ENCODE measurements around the gene METTL26. TPM values are rescaled to one million over a fixed set of nuclear protein-coding genes. Genes with fewer than 3 reads are reported as not detected.

METTL26 gene
- total and polyA plus RNA-seq, 10 of the 15 experiments (the other 5 are each of a cell fraction or from before 2014, with no cell fraction given), result 5.4 to 163 (median 79.3) TPM

- Histone ChIP-seq H3K79me2 (ENCODE audit: control insufficient read depth, insufficient read depth, low read length) (peaks cover 45% of the 10 kb centered on the region), H2AFZ (ENCODE audit: control insufficient read depth, low read depth, low read length) (no peak overlapping the region), H3K4me3 (no peak overlapping the region), H3K27ac (ENCODE audit: control insufficient read depth, insufficient read depth) (no peak overlapping the region), H3K27me3 (replicated peaks in 1 of 2; ENCODE audit: control insufficient read depth in 2 of 2, insufficient read depth in 2 of 2, low read length in 1 of 2) (no peaks in the 10 kb centered on the region), H3K9ac (ENCODE audit: control insufficient read depth, insufficient read depth, low read length) (no peak overlapping the region), H3K36me3 (ENCODE audit: control insufficient read depth in 2 of 2, insufficient read depth in 2 of 2, low read length in 1 of 2) (no peaks in the 10 kb centered on the region; a peak in 2 of 4 replicates), H4K20me1 (ENCODE audit: control insufficient read depth, insufficient read depth) (no peaks in the 10 kb centered on the region), H3K4me2 (ENCODE audit: control insufficient read depth, insufficient read depth) (no peak overlapping the region), H3K9me3 (replicated peaks; ENCODE audit: control insufficient read depth, insufficient read depth, low read length) (no peaks in the 10 kb centered on the region), H3K4me1 (ENCODE audit: control insufficient read depth, insufficient read depth, low read length) (peaks cover 9% of the 10 kb centered on the region)
- ChIA-PET POLR2A (interaction anchor here (1.2 kb wide), 1 partner anchor 8 kb away, joined by 3 read pairs; no protein-coding TSS in a partner anchor), CTCF (no interaction called here), RAD21 (ENCODE audit: unreplicated experiment) (no interaction called here), SMC1A (ENCODE audit: uncharacterized antibody, unreplicated experiment) (no interaction called here)
- ATAC-seq, result no peak
- DNase-seq (ENCODE audit: low read depth, low spot score), result no peak
- 88% methylated on average over 31 of the region's 32 CpGs for WGBS (ENCODE audit: insufficient coverage, insufficient replicate concordance, low lambda C conversion rate, missing lambda C conversion rate)
- TF ChIP-seq SMAD5 (IDR thresholded peaks at IDR 0.05; ENCODE audit: low read depth) (no peak), PRDM15 (CRISPR knock-in tag; IDR thresholded peaks at IDR 0.05) (no peak), PBX3 (IDR thresholded peaks at IDR 0.05; ENCODE audit: insufficient replicate concordance, low read depth, low read length) (no peak), RBBP5 (conservative IDR thresholded peaks at IDR 0.05) (no peak), ETV6 (conservative IDR thresholded peaks at IDR 0.05 in 1 of 2, IDR thresholded peaks at IDR 0.05 in 1 of 2; ENCODE audit: borderline replicate concordance in 1 of 2, low read depth in 1 of 2) (no peak), CUX1 (IDR thresholded peaks at IDR 0.05; ENCODE audit: insufficient replicate concordance, low read depth, low read length) (no peak), MYC (IDR thresholded peaks at IDR 0.05; ENCODE audit: insufficient read depth, insufficient read length, insufficient replicate concordance, low read length, severe bottlenecking) (no peak), NFYA (IDR thresholded peaks at IDR 0.05; ENCODE audit: borderline replicate concordance, low read depth, low read length) (no peak), DPF2 (IDR thresholded peaks at IDR 0.05) (no peak), STAT1 (conservative IDR thresholded peaks at IDR 0.05) (no peak)
- intact Hi-C loops (cut with micrococcal nuclease; ENCODE audit: unreplicated experiment), result no loop called here
- in situ Hi-C loops (cut with MboI), result no loop called here
- no TSS peak for BruUV-seq (replicated peaks)
- no peak for FAIRE-seq
Observed at GRCh38 chr16:645852-646678, 10.0 kb upstream of the METTL26 start.

All from GM12878 (cell line).